AG09309 (cell line): ENCODE results near the gene CHRM2.

ENCODE experiments used
- DNase-seq: peaks from one replicate; pipeline ENCODE4 v3.0.0-alpha.2; 2010; ENCODE audit warnings: low read depth
- H3K4me3 ChIP-seq: 2 replicates; pipeline ENCODE4 v1.5.1; 2011; ENCODE audit warnings: mild to moderate bottlenecking, low read depth, low read length, moderate library complexity; ENCODE audit not compliant: control insufficient read depth
- TF ChIP-seq, protein P1 (sequence below): IDR thresholded peaks from 2 replicates; pipeline ENCODE4 v1.5.1; 2011; ENCODE audit warnings: mild to moderate bottlenecking, low read depth, low read length, inconsistent platforms; ENCODE audit not compliant: insufficient read depth, control insufficient read depth; ENCODE audit errors: missing control alignments

CHRM2 gene

DNA sequence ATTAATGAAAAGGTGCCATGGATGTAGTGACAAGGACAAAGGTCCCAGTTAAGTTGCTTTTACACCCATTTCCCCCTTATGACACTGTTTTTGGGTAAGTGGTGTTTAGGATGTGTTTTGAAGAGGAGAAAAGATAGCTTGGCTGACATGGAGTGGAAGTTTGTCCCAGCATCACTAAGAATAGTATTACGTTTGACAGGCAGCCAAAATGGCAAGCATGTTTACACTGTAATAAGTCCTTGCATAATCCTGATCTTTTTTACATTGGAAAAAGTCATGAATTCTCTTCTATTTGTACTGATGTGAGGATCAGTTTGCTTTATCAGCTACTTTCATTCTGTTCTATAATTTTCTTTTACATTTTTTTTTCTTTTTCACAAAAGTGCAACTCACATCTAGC, 137.8 kb downstream of the CHRM2 start:
- H3K4me3 ChIP-seq: no peak overlapping the region
- TF ChIP-seq, protein P1, sequence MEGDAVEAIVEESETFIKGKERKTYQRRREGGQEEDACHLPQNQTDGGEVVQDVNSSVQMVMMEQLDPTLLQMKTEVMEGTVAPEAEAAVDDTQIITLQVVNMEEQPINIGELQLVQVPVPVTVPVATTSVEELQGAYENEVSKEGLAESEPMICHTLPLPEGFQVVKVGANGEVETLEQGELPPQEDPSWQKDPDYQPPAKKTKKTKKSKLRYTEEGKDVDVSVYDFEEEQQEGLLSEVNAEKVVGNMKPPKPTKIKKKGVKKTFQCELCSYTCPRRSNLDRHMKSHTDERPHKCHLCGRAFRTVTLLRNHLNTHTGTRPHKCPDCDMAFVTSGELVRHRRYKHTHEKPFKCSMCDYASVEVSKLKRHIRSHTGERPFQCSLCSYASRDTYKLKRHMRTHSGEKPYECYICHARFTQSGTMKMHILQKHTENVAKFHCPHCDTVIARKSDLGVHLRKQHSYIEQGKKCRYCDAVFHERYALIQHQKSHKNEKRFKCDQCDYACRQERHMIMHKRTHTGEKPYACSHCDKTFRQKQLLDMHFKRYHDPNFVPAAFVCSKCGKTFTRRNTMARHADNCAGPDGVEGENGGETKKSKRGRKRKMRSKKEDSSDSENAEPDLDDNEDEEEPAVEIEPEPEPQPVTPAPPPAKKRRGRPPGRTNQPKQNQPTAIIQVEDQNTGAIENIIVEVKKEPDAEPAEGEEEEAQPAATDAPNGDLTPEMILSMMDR: no peak
- DNase-seq: peak; percentile 42

DNA sequence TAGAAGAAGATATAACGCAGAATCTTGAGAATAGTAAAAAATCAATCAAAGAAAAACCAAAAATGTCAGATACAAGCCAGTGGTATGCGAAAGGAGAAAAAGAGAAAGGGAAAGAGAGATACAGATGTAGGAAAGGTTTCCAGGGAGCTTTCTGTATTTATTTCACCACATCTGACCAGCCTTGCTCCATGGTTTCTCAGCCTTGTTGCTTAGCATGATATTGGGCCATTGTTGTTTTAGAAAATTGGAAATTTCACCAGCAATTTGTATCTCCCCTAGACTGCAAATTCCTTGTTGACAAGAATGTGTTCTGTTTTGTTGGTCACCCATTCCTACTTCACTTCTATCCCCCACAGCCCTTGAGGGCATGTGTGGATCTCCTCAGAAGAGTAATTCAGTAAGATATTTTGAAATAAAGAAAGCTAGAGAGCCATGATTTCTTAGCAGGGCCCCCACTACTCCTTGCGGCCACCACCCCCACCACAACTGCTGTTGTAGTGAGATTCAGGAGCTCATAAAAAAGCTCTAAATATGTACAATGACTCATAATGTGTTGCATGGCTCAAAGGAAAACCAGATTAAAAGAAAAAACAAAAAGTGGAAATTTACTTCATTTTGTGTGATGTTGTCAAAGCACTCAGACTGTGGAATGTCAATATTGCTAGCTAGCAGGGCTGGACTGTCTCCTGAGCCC, 138.7 kb downstream of the CHRM2 start:
- peak; percentile 40 for DNase-seq
- H3K4me3 ChIP-seq: no peak overlapping the region

DNA sequence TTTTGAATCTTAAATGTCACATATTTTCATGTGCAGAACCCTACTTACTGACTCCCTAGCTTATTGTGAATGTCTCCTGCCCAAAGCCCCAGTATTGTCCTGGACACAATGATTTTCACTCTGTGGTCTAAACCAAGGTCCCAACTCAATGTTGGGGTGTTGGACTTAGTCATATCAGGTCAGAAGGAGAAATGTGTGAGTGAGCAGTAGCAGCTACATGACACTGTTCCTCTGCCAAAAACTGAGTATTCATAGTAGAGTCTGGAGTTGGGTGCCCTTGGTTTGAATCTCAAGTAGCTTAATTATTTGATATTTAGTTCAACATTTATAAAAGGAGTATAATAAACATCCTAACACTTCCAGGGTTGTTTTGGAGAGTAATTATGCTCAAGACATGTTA, 141.0 kb downstream of the CHRM2 start:
- H3K4me3 ChIP-seq: no peak overlapping the region
- TF ChIP-seq, protein P1: no peak
- DNase-seq: no peak

More for the DNA sequence above, 138.7 kb downstream of the CHRM2 start:
- TF ChIP-seq, protein P1: no peak

DNA sequence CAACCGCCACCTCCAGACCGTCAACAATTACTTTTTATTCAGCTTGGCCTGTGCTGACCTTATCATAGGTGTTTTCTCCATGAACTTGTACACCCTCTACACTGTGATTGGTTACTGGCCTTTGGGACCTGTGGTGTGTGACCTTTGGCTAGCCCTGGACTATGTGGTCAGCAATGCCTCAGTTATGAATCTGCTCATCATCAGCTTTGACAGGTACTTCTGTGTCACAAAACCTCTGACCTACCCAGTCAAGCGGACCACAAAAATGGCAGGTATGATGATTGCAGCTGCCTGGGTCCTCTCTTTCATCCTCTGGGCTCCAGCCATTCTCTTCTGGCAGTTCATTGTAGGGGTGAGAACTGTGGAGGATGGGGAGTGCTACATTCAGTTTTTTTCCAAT, 146.6 kb downstream of the CHRM2 start:
- TF ChIP-seq, protein P1: no peak
- H3K4me3 ChIP-seq: no peak overlapping the region
- no peak for DNase-seq

DNA sequence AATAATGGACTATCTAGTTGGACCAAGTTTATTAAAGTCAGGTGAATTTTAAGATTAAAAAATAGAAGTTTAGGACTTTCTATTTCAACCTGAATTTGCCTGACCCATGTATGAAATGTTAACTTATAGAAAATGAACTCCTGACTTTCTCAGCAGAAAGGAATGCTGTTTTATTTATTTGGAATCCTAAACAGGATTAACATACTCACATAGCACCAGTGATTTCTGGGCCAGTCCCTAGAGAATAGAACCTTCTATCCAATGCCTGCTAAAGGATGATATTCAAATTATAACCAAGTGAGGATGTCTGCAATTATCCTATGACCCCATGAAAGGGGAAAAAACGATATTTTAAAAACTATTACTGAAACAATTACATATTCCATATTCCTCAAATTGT, 148.8 kb downstream of the CHRM2 start:
- DNase-seq: no peak
- TF ChIP-seq, protein P1: no peak
- H3K4me3 ChIP-seq: no peak overlapping the region

DNA sequence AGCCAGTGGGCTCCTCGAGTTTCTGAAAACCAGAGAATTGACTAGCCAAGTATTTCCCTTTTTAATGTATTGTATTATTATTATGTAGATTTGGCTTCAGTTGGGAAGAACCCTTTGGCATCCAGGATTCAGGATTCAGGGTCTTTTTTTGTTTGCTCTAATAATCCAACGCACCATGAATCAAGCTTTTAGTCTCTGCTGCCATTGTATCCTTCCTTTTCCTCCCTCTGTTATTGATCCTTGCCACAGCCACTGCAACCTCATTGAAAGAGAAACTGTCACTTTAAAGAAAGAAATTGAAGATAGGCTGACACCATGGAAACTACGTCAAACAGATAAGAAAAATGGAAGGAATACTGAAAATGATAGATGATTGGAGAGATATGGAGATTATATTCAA, 150.0 kb downstream of the CHRM2 start:
- DNase-seq: no peak
- TF ChIP-seq, protein P1: no peak

DNA sequence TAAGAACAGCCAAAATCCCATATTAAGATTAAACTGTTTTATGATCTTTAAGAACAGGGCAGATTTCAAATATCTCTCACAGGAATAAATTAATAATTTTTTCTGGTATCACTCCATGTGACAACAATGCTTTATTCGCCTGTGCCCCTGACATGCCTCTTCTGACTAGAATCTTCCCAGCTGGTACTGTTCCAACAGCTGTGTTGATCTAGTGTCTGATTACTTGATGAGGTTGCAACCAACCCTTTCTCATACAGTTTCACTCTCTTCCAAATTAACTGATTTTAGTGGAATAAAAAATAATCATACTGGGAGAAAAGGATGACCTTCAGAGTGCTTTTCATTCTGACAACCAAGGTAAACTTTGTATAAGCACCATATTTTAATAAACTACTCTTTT, 151.9 kb downstream of the CHRM2 start:
- no peak for DNase-seq
- TF ChIP-seq, protein P1: no peak
- no peak overlapping the region for H3K4me3 ChIP-seq

More for the DNA sequence above, 150.0 kb downstream of the CHRM2 start:
- no peak overlapping the region for H3K4me3 ChIP-seq
